DOHH2 (cell line): ENCODE measurements around the gene MRPL3.

Experiments used
- CTCF ChIP-seq: fragments of 200-600 bp; sonication (generic); IDR thresholded peaks from one replicate; pipeline ENCODE4 v1.5.1; 2014; ENCODE audit warnings: antibody characterized with exemption, mild to moderate bottlenecking, low read depth, low read length; ENCODE audit not compliant: poor library complexity, severe bottlenecking
- EZH2phosphoT487 ChIP-seq: fragments of 200-600 bp; sonication (generic); IDR thresholded peaks from 2 replicates; pipeline ENCODE4 v1.6.1; 2017; ENCODE audit warnings: borderline replicate concordance, mild to moderate bottlenecking, antibody characterized with exemption, low read length, moderate library complexity, mixed read lengths

DNA sequence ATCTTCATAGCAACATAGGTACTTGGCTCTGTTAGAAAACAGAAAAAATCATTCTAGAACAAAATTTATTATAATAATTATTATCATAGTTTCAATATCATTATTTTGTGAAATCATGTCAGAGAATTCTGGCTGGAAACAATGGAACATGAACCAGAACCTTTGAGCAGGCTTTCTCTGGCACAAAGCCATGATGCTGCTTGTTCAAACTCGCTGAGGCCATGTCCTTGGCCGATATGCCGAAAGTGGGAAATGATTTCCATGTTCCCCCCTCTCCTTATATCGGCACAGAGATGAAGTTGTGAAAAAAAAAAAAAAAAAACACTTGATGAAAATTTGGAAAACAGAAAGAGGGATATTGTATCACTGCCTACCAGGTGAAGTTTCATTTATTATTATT, 49.0 kb upstream of the MRPL3 start:
- TF ChIP-seq CTCF (no peak), EZH2phosphoT487 (no peak)
